HG02610 (cell line): Measurements from ENCODE around the gene TMCC1.

Experiments used
- ATAC-seq: cut with Tn5 transposase; IDR thresholded peaks from one replicate; pipeline ENCODE4 v1.9.1; 2021; ENCODE audit warnings: mild to moderate bottlenecking, moderate library complexity; ENCODE audit not compliant: unreplicated experiment

TMCC1 gene

GRCh38 chr3:129603561-129603942, 290.0 kb downstream of the TMCC1 start:
- ATAC-seq: no peak

GRCh38 chr3:129602730-129603560, 290.6 kb downstream of the TMCC1 start:
- no peak for ATAC-seq

GRCh38 chr3:129602309-129602708, 291.2 kb downstream of the TMCC1 start:
- ATAC-seq: no peak

- ATAC-seq: no peak
These were observed 291.8 kb downstream of the TMCC1 start for GRCh38 chr3:129601713-129602112.

GRCh38 chr3:129600348-129600747, 293.2 kb downstream of the TMCC1 start:
- no peak for ATAC-seq

- ATAC-seq: no peak
These were observed 293.9 kb downstream of the TMCC1 start for GRCh38 chr3:129599607-129600006.

GRCh38 chr3:129599073-129599472, 294.4 kb downstream of the TMCC1 start:
- no peak for ATAC-seq

- ATAC-seq: no peak
These were observed 295.0 kb downstream of the TMCC1 start for GRCh38 chr3:129598484-129598883.

GRCh38 chr3:129598000-129598381, 295.5 kb downstream of the TMCC1 start:
- no peak for ATAC-seq
